Neuronal stem cell (in vitro differentiated cells): ENCODE results near the gene SLC30A2.

Experiments used
- DNase-seq: peaks from one replicate; pipeline ENCODE4 v3.0.0-alpha.2; 2013; ENCODE audit warnings: low spot score
- H2AFZ ChIP-seq: one replicate; pipeline ENCODE4 v1.6.1; 2013; ENCODE audit warnings: mild to moderate bottlenecking, low read length, inconsistent platforms
- H2AK5ac ChIP-seq: 2 replicates; pipeline ENCODE4 v1.6.1; 2013; ENCODE audit warnings: low read depth, mild to moderate bottlenecking, inconsistent platforms, low read length, moderate library complexity, mixed read lengths
- H2BK120ac ChIP-seq: 2 replicates; pipeline ENCODE4 v1.6.1; 2013; ENCODE audit warnings: low read depth, mild to moderate bottlenecking, inconsistent platforms, low read length, moderate library complexity, mixed read lengths
- H2BK12ac ChIP-seq: one replicate; pipeline ENCODE4 v1.6.1; 2013; ENCODE audit warnings: low read length, inconsistent platforms
- H2BK15ac ChIP-seq: 2 replicates; pipeline ENCODE4 v1.6.1; 2013; ENCODE audit warnings: mild to moderate bottlenecking, low read length, inconsistent platforms, mixed read lengths
- H2BK5ac ChIP-seq: one replicate; pipeline ENCODE4 v1.6.1; 2013; ENCODE audit warnings: inconsistent platforms, mild to moderate bottlenecking, low read length, moderate library complexity
- H3K14ac ChIP-seq: one replicate; pipeline ENCODE4 v1.6.1; 2013; ENCODE audit warnings: low read length, inconsistent platforms
- H3K18ac ChIP-seq: 2 replicates; pipeline ENCODE4 v1.6.1; 2013; ENCODE audit warnings: low read length, inconsistent platforms
- H3K23ac ChIP-seq: 2 replicates; pipeline ENCODE4 v1.6.1; 2013; ENCODE audit warnings: low read depth, mild to moderate bottlenecking, mixed read lengths, low read length, inconsistent platforms; ENCODE audit not compliant: poor library complexity
- H3K27ac ChIP-seq: replicated peaks from 3 replicates; pipeline ENCODE4 v1.5.1; 2013; ENCODE audit warnings: low read length, inconsistent platforms
- H3K27me3 ChIP-seq, 3 experiments: 2 replicates each; pipeline ENCODE4 v1.6.1; 2013; ENCODE audit warnings: low read length in 3 of 3, mild to moderate bottlenecking in 2 of 3, inconsistent platforms in 1 of 3, low read depth in 1 of 3, mixed read lengths in 1 of 3, moderate library complexity in 1 of 3; ENCODE audit not compliant: control insufficient read depth in 3 of 3, insufficient read depth in 3 of 3
- H3K36me3 ChIP-seq, 2 donors: replicated peaks in 1 of 2; 2 replicates each; pipeline ENCODE4 v1.6.1; 2013; ENCODE audit warnings: low read length in 2 of 2; ENCODE audit not compliant: control insufficient read depth in 2 of 2, insufficient read depth in 2 of 2
- H3K4ac ChIP-seq: 2 replicates; pipeline ENCODE4 v1.6.1; 2013; ENCODE audit warnings: inconsistent platforms, mild to moderate bottlenecking, low read length, moderate library complexity
- H3K4me1 ChIP-seq, 2 donors: 1 replicate in 1 of 2; 2 replicates in 1 of 2; pipeline ENCODE4 v1.6.1; 2013; ENCODE audit warnings: low read length in 2 of 2, low read depth in 1 of 2; ENCODE audit not compliant: control insufficient read depth in 2 of 2, insufficient read depth in 1 of 2
- H3K4me2 ChIP-seq: one replicate; pipeline ENCODE4 v1.6.1; 2013; ENCODE audit warnings: mild to moderate bottlenecking, low read length, inconsistent platforms; ENCODE audit not compliant: insufficient read depth, poor library complexity, severe bottlenecking
- H3K4me3 ChIP-seq, 2 donors: 2 replicates each; pipeline ENCODE4 v1.5.1; 2013; ENCODE audit warnings: low read length in 2 of 2, mild to moderate bottlenecking in 2 of 2, inconsistent platforms in 1 of 2, moderate library complexity in 1 of 2
- H3K79me1 ChIP-seq: one replicate; pipeline ENCODE4 v1.6.1; 2013; ENCODE audit warnings: low read depth, mild to moderate bottlenecking, inconsistent platforms, low read length, moderate library complexity
- H3K9ac ChIP-seq: one replicate; pipeline ENCODE4 v1.6.1; 2013; ENCODE audit warnings: mild to moderate bottlenecking, low read depth, low read length, inconsistent platforms; ENCODE audit not compliant: poor library complexity
- H3K9me3 ChIP-seq, 2 donors: replicated peaks in 1 of 2; 2 replicates each; pipeline versions ENCODE3 to v1.6.1; 2013; ENCODE audit warnings: low read length in 2 of 2, mild to moderate bottlenecking in 2 of 2, inconsistent platforms in 1 of 2, low read depth in 1 of 2, mixed read lengths in 1 of 2, moderate library complexity in 1 of 2; ENCODE audit not compliant: control insufficient read depth in 2 of 2, insufficient read depth in 1 of 2
- H4K8ac ChIP-seq: one replicate; pipeline ENCODE4 v1.6.1; 2013; ENCODE audit warnings: low read depth, mild to moderate bottlenecking, inconsistent platforms, low read length, moderate library complexity
- H4K91ac ChIP-seq: one replicate; pipeline ENCODE4 v1.6.1; 2013; ENCODE audit warnings: low read length, low read depth, mild to moderate bottlenecking, inconsistent platforms; ENCODE audit not compliant: poor library complexity
- WGBS, 2 donors: extraction: QIAGEN DNeasy Blood & Tissue Kit; methylation state at CpG; one replicate each; pipeline ENCODE4 v1.1.7; 2013; ENCODE audit warnings: missing lambda C conversion rate in 2 of 2, mixed read lengths in 1 of 2; ENCODE audit not compliant: insufficient read length in 2 of 2, insufficient replicate concordance in 1 of 2; ENCODE audit errors: extremely low coverage in 2 of 2; 5-methylcytosine and 5-hydroxymethylcytosine counted together

SLC30A2 gene

DNA sequence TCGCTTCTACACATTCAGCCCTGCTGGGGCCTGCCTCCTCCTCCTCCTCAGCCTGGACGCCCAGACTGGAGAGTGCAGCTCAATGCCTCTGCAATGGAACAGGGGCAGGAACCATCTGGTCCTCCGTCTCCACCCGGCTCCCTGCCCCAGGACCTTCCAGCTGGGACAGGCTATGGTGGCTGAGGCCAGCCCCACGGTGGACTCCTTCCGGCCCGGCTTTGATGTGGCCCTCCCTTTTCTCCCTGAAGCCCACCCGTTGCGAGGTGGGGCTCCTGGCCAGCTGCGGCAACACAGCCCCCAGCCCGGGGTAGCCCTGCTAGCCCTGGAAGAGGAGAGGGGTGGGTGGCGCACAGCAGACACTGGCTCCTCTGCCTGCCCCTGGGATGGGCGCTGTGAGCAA, 22.9 kb downstream of the SLC30A2 start:
- H2AK5ac ChIP-seq, result peak overlapping the region; percentile 36
- no peak overlapping the region for H3K14ac ChIP-seq
- peaks cover 7 to 33% of the 10 kb centered on the region in 2 donors for H3K4me1 ChIP-seq
- no peaks in the 10 kb centered on the region for H3K9me3 ChIP-seq
- H4K8ac ChIP-seq, result no peak overlapping the region
- peak overlapping the region; percentile 23 for H3K23ac ChIP-seq
- H2BK15ac ChIP-seq, result peak overlapping the region; percentile 12
- no peak for DNase-seq
- H3K9ac ChIP-seq, result no peak overlapping the region
- H3K18ac ChIP-seq, result peak overlapping the region; percentile 54
- no peak overlapping the region for H3K4me3 ChIP-seq
- H2BK120ac ChIP-seq, result no peak overlapping the region
- H4K91ac ChIP-seq, result no peak overlapping the region
- H2AFZ ChIP-seq, result no peak overlapping the region
- H3K27me3 ChIP-seq, result peaks cover 0 to 8% (median 0%) of the 10 kb centered on the region in 3 experiments
- H3K4me2 ChIP-seq, result no peak overlapping the region
- no peak overlapping the region for H3K4ac ChIP-seq
- no peak overlapping the region for H2BK5ac ChIP-seq
- no peaks in the 10 kb centered on the region for H3K36me3 ChIP-seq
- WGBS, 2 donors, result no CpG with 5 or more reads among the region's 13 CpGs
- no peak overlapping the region for H3K27ac ChIP-seq
- no peak overlapping the region for H2BK12ac ChIP-seq
- no peaks in the 10 kb centered on the region for H3K79me1 ChIP-seq

DNA sequence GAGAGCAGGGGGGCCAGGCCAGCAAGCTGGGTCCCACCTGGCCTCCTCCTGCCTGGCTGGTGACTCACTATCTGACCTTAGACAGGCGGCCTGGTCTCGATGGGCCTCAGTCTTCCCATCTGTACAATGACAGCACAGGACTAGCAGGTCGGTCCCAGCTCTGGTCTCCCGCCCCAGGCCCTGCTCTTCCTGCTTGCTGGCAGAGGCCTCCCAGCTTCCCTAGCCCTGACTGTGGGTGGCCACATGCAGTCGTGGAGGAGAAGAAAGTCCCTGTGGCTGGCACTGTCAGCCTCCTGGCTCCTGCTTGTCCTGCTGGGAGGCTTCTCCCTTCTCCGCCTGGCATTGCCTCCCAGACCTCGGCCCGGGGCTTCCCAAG, 23.5 kb downstream of the SLC30A2 start:
- Histone ChIP-seq H3K4ac (no peak overlapping the region), H4K8ac (no peak overlapping the region)

DNA sequence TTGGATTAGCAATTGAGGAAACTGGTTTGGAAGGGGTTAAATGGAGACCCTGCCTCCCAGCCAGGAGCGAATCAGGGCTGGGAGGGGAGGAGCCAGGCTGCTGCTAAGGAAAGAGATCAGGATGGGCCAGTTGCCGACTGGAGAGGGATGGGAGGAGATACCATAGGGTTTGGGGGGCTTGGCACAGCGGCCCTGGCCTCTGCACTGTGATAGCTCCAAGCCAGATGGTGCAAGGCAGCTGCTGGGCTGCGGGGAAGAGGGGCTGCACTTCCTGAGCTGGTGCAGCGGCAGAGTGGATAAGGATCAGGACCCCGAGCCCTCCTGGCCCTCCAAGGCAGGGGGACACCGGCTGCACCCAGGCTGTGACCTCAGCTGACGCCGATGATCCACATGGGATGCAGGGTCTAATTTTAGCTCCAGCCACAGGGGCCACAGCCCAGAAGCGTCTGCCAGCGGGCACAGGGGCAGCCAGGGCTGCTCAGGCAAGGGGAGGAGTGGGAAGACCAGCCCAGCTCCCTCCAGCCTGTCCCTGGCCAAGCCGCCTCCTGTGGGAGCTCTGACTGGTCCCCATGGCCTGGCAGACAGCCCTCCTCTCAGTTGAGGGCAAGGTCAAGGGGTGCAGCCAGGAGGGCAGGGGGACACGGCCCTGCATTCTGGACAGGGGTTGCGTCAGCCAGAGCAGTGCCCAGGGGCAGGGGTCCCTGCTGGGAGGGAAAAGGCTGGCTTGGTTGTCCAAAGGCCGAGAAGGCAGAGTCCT, 24.1 kb downstream of the SLC30A2 start, which contains the start of gene EXTL1:
EXTL1 (plus strand) TSS at position 129 of the 757 bp plus-strand sequence. CDS start 872 bp downstream, outside the sequence.
- Histone ChIP-seq H3K27ac (no peak within 1 kb of the TSS), H3K14ac (peak within 1 kb of the TSS; percentile 14), H3K4me1 (peaks cover 8 to 42% of the 10 kb centered on the region in 2 donors)

More for the DNA sequence above, 23.5 kb downstream of the SLC30A2 start:
- no peaks in the 10 kb centered on the region for H3K36me3 ChIP-seq
- H3K18ac ChIP-seq, result no peak overlapping the region
- no peak overlapping the region for H2AFZ ChIP-seq
- H2BK15ac ChIP-seq, result peak overlapping the region; percentile 12
- peak overlapping the region; percentile 36 for H2AK5ac ChIP-seq
- peak overlapping the region; percentile 40 for H2BK5ac ChIP-seq
- WGBS, 2 donors, result no CpG with 5 or more reads among the region's 8 CpGs
- no peak overlapping the region for H3K27ac ChIP-seq
- peaks cover 0 to 8% (median 0%) of the 10 kb centered on the region in 3 experiments for H3K27me3 ChIP-seq
- peak overlapping the region; percentile 22 to 57 for H3K4me3 ChIP-seq
- H3K79me1 ChIP-seq, result no peaks in the 10 kb centered on the region
- H3K4me2 ChIP-seq, result no peak overlapping the region
- H2BK120ac ChIP-seq, result no peak overlapping the region
- peaks cover 8 to 37% of the 10 kb centered on the region in 2 donors for H3K4me1 ChIP-seq
- DNase-seq, result no peak
- H3K9me3 ChIP-seq, result no peaks in the 10 kb centered on the region
- H3K14ac ChIP-seq, result no peak overlapping the region
- H4K91ac ChIP-seq, result no peak overlapping the region
- peak overlapping the region; percentile 89 for H3K9ac ChIP-seq
- H2BK12ac ChIP-seq, result no peak overlapping the region
- H3K23ac ChIP-seq, result no peak overlapping the region

DNA sequence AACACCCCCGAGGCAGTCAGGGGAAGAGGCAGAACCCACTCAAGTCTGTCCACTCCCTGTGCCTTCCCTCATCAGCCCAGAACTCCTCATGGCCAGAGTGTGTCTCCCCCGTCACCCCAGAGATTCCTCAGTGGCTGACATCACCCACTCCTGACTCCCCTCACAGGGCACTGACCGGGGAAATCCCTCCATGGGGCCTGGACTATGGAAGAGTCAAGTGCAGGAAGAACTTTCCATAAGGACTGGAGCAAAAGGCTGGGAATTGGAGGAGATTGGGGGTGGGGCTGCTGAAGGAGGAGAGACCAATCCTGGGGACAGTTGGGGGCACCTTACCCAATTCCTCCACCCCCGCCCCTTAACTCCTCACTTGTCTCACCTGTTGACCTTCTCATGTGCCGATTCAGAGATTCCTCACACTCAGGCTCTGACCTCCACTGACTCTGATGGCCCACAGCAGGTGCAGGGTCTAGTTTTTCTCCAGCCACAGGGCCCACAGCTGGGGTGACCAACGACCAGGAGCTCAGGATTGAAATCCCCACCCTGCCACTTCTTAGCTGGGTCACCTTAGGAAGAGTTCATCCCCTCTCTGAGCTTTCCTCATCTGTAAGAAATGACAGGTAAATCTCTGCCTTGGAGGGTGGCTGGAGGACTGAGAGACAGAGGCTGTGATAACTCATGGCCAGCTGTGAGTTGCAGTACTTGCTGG, 24.8 kb downstream of the SLC30A2 start:
- H3K27ac ChIP-seq, result no peak overlapping the region
- H3K9ac ChIP-seq, result no peak overlapping the region
- H4K91ac ChIP-seq, result no peak overlapping the region
- no peak for DNase-seq
- no CpG with 5 or more reads among the region's 6 CpGs for WGBS, 2 donors
- H4K8ac ChIP-seq, result no peak overlapping the region
- peaks cover 0 to 8% (median 0%) of the 10 kb centered on the region in 3 experiments for H3K27me3 ChIP-seq
- no peak overlapping the region for H3K4ac ChIP-seq
- H3K4me1 ChIP-seq, result peaks cover 10 to 49% of the 10 kb centered on the region in 2 donors
- H3K9me3 ChIP-seq, result no peaks in the 10 kb centered on the region
- H3K23ac ChIP-seq, result no peak overlapping the region
- no peak overlapping the region for H2BK120ac ChIP-seq
- H2AK5ac ChIP-seq, result peak overlapping the region; percentile 2
- no peak overlapping the region for H2BK5ac ChIP-seq
- H3K18ac ChIP-seq, result no peak overlapping the region
- H2BK15ac ChIP-seq, result no peak overlapping the region
- H3K4me3 ChIP-seq, result peak overlapping the region in 1 of 2 donors; percentile 57
- no peak overlapping the region for H2BK12ac ChIP-seq
- H3K4me2 ChIP-seq, result no peak overlapping the region
- no peaks in the 10 kb centered on the region for H3K79me1 ChIP-seq
- H3K14ac ChIP-seq, result no peak overlapping the region
- H3K36me3 ChIP-seq, result no peaks in the 10 kb centered on the region
- H2AFZ ChIP-seq, result peak overlapping the region; percentile 91

More for the DNA sequence above, 24.1 kb downstream of the SLC30A2 start, which contains the start of gene EXTL1:
- no peak within 1 kb of the TSS for H2BK12ac ChIP-seq
- no peak within 1 kb of the TSS for H4K91ac ChIP-seq
- H3K23ac ChIP-seq, result peak within 1 kb of the TSS; percentile 37
- no peak within 1 kb of the TSS for H3K4ac ChIP-seq
- peak within 1 kb of the TSS; percentile 22 to 57 for H3K4me3 ChIP-seq
- H4K8ac ChIP-seq, result no peak within 1 kb of the TSS
- peak within 1 kb of the TSS; percentile 12 for H2BK15ac ChIP-seq
- no peak within 1 kb of the TSS for H2BK120ac ChIP-seq
- peak within 1 kb of the TSS; percentile 84 for H3K18ac ChIP-seq
- H2BK5ac ChIP-seq, result peak within 1 kb of the TSS; percentile 40
- no peaks in the 10 kb centered on the region for H3K9me3 ChIP-seq
- H3K4me2 ChIP-seq, result peak within 1 kb of the TSS; percentile 52
- H2AK5ac ChIP-seq, result peak within 1 kb of the TSS; percentile 53
- H3K27me3 ChIP-seq, result peaks cover 0 to 8% (median 0%) of the 10 kb centered on the region in 3 experiments
- DNase-seq, result peak; percentile 68
- no peaks in the 10 kb centered on the region for H3K79me1 ChIP-seq
- no CpG with 5 or more reads among the region's 15 CpGs for WGBS, 2 donors
- peak within 1 kb of the TSS; percentile 89 for H3K9ac ChIP-seq
- H2AFZ ChIP-seq, result peak within 1 kb of the TSS; percentile 91
- no peaks in the 10 kb centered on the region for H3K36me3 ChIP-seq
